Measurements from ENCODE around the gene BCLAF3.

Gene BCLAF3

DNA sequence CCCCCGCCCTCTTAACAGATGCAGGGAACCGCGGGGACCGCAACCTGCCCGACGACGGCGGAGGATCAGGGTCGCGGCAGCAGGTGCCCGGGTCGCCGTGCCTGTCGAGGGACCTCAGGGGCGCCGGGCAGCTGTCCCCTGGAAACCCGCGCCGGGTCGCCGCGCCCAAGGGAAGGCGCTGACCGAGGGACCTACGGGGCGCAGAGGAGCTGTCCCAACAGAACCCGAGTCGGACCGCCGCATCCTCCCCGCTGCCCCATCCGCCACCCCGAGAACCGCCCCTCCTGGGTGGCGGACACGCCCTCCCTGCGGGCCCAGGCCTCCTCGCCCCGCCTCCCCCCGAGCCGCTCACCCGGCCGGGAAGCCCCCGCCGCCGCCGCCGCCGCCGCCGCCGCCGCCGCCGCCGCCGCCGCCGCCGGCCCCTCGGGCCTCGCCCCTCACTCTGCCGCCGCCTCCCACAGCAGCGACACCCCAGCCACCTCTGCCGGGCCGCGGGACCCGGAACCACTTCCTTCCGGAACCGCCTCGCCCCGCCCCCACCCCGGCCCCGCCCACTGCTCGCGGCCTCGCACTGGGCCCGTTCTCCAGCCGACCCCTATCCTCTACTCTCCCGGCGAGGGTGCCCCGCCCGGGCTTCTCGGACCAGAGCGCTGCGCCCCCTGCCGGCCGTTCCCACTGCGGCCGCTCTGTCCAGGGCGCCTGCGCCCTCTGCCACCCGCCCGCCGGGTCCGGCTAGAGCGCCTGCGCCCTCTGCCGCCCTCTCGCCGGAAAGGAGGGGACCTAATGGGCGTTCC is at the start of gene BCLAF3:
BCLAF3 (minus strand) TSS at position 506 of the 794 bp plus-strand sequence. CDS start 20,797 bp downstream, outside the sequence.
- DNase-seq (ENCODE audit: low spot score): peak; percentile 88

GRCh38 chrX:20038966-20039365 is 48.1 kb upstream of the BCLAF3 start:
- no peak for DNase-seq (ENCODE audit: low spot score)

DNA sequence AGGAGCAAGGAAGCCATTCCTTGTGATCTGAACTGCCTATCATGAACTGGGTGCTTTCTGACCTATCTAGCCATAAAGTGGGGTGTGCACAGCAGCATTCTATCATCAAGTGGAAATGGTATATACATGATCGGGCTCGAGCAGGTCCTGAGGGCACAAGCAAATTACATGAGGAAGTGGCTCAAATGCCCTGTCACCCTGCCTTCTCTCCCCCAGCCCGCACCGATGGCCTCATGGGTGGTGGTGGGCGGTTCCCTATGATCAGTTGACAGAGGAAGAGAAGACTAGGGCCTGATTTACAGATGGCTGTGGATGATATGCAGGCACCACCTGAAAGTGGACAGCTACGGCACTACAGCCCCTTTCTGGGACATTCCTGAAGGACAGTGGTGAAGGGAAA is 46.3 kb upstream of the BCLAF3 start:
- no peak for DNase-seq (ENCODE audit: low spot score)

GRCh38 chrX:20032201-20032600 is 41.3 kb upstream of the BCLAF3 start:
- no peak for DNase-seq (ENCODE audit: low spot score)

GRCh38 chrX:20029728-20030127 is 38.9 kb upstream of the BCLAF3 start:
- DNase-seq (ENCODE audit: low spot score): no peak

- no peak for DNase-seq (ENCODE audit: low spot score)
Observed at GRCh38 chrX:20028588-20028987, 37.7 kb upstream of the BCLAF3 start.

- no peak for DNase-seq (ENCODE audit: low spot score)
Observed at GRCh38 chrX:20026278-20026677, 35.4 kb upstream of the BCLAF3 start.

DNA sequence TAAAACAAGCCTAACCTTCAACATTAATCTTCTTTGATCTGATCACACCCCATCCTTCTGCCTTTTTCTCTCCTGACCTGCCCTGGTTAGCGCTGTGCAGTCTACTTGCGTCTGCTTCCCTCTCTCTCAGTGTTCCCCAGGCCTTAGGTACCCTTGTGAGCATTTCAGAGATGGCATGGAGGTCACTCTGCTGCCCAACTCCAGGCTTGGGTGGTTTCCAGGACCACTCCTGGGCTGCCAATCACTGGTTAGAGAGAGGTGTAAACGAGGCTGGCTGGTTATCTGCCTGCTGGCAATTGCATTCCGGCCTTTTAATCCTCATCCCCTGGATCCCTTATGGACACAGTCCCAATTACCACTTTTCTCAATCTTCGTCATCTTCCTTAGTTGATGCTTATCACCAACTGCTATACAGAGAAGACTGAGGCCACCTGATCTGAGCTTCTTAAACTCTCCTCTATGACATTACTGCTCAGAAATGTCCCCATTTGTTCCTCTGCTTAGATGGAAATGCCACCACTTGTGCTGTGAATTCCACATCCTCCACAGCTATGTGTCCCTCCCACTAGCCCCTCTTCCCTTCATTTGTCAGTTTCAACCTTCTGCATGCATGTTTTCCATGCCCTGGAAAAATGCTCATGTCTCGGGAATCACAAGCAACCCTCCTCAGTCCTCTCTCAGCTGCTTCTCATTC is 29.0 kb upstream of the BCLAF3 start:
- DNase-seq (ENCODE audit: low spot score): no peak

DNA sequence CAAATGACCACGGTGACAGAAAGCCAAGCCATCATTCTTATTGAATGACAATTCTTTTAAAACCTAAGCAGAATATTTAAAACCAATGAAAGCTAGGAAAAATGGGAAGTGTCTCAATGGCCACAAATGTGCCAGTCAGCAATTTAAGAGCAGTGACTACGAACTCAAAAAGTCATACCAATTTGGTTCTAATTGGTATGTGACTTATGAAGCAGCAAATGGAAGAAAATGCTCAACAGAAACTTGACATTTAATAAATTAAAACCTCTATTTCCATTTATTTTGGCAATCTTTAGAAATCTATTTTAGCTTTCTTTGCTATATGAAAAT is 25.7 kb upstream of the BCLAF3 start:
- no peak for DNase-seq (ENCODE audit: low spot score)

DNA sequence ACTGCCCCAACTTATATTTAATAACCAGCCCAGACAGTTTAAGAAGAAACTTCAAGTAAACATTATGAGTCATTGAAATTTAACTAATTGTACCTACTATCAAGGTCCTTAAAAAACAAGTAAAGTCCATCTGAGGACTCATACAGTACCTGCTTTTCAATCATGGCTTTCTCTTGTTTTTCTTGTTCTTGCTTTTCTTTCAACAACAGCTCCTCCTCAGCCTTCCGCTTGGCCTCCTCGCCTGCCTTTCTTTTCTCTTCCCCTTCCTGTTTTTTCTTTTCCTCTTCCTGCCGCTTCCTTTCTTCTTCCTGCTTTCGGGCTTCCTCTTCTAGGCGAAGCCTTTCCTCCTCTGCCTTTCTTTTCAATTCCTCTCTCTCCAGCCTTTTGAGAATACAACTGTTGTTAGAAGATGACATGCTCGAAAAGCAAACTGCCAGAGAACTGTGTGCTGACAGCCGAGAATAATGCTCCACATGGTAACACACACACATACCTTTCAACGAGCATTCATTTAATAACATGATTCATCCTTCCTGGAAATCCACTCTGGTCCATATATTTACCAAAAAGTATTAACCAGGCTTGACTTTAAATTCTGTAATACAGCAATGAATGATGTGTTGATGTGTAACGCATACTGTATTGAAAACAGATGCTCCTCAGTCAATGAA is 25.2 kb upstream of the BCLAF3 start:
- DNase-seq (ENCODE audit: low spot score): no peak

DNA sequence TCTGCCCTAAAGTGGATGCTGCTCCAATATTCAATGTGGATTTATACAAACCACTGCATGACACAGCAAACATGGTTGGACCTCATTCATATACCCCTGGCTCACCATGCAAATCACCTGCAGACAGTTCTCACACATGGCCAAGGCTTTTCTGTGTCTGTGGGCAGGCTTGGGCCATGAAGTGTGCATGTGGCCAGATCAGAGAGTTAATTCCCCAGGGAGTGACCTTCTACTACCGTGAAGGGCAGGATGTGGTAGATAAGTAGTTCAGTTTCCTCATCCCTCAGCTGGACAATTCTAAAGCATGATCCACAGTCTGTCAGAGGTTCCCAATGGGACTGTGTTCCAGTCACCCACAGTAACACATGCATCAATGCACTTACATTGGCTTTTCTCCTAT is 24.6 kb upstream of the BCLAF3 start:
- no peak for DNase-seq (ENCODE audit: low spot score)

GRCh38 chrX:20011608-20012007 is 20.7 kb upstream of the BCLAF3 start:
- no peak for DNase-seq (ENCODE audit: low spot score)

DNA sequence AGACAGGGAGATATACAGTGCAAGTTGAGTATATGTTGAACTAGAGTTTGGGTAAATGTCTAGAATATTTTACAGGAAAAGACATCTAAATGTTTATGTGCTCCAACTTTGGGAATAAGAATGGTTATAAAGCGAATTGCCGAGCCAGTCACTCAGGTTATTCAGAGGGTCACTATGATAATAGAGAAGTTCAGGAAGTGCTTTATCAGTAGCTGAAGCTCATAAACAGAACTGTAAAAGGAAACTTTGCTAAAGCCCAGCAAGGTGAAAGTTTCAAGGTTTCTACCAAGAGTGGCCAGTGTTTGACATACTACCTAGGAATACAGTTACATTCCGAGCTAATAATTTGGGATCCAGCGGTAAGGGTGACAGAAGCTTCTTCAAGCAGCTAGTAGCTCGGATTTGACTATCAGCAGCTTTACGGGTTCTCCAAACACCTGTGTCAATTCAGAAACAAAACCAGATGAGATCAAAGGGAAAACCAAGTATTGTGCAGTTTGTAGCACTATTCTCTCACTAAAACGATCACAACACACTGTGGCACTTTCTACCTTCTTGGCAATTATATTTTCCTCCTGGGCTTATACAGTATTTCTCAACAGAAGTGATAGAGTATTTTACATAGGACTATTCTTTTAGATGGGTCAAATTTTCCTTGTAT is 17.2 kb upstream of the BCLAF3 start:
- DNase-seq (ENCODE audit: low spot score): no peak

DNA sequence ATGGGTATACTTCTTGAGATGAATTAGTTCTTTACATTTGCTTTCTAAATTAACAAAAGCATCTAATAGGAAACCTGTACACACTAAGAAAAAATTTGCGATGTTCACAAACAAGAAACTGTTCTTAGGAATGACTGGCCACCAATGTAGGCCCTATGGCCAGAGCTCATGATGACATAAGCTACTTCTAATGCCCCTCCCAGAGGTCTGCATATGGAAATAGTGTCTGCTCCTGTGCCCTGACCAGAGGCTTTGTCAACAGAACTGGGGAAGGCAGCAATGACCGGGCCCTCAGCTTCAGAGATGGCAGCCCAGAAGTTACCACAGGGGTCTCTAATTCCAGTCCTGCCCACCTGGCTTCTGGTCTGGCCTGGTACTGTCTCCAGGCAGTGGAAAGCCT is 15.0 kb upstream of the BCLAF3 start:
- DNase-seq (ENCODE audit: low spot score): no peak

DNA sequence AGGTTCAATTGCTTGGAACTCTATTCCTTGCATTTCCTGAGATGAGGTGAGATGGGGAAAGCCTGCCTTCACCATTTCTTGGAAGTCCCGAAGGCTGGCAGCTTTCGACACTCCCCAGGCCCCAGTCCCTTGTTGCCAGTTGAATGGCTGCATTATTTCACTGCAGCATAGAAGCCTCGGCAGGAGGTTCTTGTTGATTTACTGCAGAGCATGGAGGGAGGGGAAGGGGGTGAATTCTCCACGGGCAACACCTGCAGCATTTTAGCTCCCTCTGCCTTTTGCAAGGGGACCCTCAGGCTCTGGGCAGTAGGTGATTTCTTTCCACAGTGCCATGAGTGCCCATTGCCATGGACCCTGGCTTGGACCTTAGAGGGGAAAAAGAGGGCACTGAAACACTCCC is 10.7 kb upstream of the BCLAF3 start:
- no peak for DNase-seq (ENCODE audit: low spot score)

DNA sequence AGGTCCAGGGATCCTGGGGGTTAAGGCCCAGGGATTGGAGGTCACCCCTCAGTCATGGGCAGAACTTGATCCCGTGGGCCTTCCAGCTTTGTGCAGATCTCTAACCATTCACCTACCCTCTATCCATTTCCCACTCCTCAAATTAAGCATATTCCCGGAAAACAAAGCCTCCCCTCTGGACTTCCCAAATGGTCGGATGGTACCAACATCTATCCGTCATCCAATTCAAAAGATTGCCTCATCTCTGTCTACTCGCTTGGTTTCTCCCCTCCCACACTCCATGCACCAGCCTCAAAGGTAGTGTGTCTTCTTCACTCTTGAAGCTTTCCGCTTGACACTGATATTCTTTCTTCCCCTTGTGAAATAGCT is 473 bp upstream of the BCLAF3 start:
- peak; percentile 1 for DNase-seq (ENCODE audit: low spot score)

DNA sequence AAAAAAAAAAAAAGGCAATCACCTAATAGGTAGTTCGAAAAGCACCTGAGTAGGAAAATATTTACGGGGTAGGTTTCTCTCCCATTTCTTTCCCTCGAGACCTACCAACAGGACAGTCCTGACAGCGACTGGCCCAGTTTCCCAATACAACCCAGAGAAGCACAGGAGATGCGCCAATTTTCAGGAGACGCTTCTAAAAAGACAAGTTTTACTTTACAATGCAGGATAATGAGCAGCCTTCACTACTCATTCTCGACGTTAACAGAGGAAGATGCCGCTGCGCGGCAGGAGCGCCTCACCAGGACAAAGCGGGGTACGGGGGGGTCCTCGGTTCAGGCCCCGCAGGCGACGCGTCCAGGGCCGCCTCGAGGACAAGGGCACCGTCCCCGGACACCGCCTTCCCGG is 708 bp downstream of the BCLAF3 start:
- peak; percentile 5 for DNase-seq (ENCODE audit: low spot score)

DNA sequence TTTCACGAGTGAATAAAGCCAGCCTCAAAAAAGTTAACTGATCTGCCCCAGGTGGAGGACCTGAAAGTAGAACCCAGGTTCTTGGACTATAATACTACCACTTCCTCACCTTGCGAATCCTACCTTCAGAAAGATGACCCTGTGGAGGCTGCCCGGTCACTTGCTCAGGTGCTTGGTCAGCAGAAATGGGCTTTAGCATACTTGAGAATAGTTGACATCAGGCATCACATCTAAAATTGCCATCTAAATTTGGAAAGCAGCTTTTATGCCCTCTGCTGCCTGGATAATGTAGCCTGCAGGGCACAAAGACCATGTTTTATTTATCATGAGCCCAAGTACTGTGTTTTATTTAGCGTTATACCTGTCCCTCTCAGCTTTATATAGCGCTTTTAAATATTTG is 3.0 kb downstream of the BCLAF3 start:
- DNase-seq (ENCODE audit: low spot score): no peak

- DNase-seq (ENCODE audit: low spot score): no peak
Observed at GRCh38 chrX:19986531-19986930, 4.3 kb downstream of the BCLAF3 start.

GRCh38 chrX:19981947-19982346 is 8.9 kb downstream of the BCLAF3 start:
- no peak for DNase-seq (ENCODE audit: low spot score)

- DNase-seq (ENCODE audit: low spot score): no peak
Observed at GRCh38 chrX:19975845-19976244, 15.0 kb downstream of the BCLAF3 start.

- DNase-seq (ENCODE audit: low spot score): no peak
Observed at GRCh38 chrX:19972984-19973383, 17.9 kb downstream of the BCLAF3 start.

- no peak for DNase-seq (ENCODE audit: low spot score)
Observed at GRCh38 chrX:19968276-19968675, 22.6 kb downstream of the BCLAF3 start.

Measured in CD4-positive, alpha-beta T cell treated with Interleukin-2 at 100 ng/mL for 4 hours (primary cell).